HG03432 (cell line): ENCODE results near the gene RBKS.
A peak's percentile ranks its signal among the peaks of the same experiment; 100 is the strongest.
"Not testable (repeated sequence)": the region's sequence is repeated elsewhere in the genome, so short reads cannot be mapped to it uniquely, and the experiment has no call there.

Experiments
- ATAC-seq: cut with Tn5 transposase; IDR thresholded peaks from one replicate; pipeline ENCODE4 v1.9.1; 2021; ENCODE audit warnings: mild to moderate bottlenecking, moderate library complexity; ENCODE audit not compliant: unreplicated experiment

RBKS gene

DNA sequence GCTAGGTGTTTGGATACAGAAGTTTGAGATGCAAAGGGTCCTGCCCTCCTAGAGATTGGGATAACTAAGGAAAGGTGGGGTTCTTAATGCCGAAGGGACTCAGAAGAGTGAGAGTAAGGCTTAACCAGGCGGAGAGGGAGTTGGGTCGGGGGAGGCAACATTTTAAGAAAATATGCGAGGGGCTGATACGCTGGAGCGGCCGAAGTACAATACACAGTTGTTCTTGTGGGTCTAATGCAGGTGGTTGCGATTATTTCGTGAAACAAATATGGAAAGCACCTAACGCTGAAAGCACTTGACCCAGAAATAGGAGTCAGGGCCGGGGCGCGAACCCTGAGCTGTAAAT, 119.0 kb downstream of the RBKS start:
- peak; percentile 28 for ATAC-seq

DNA sequence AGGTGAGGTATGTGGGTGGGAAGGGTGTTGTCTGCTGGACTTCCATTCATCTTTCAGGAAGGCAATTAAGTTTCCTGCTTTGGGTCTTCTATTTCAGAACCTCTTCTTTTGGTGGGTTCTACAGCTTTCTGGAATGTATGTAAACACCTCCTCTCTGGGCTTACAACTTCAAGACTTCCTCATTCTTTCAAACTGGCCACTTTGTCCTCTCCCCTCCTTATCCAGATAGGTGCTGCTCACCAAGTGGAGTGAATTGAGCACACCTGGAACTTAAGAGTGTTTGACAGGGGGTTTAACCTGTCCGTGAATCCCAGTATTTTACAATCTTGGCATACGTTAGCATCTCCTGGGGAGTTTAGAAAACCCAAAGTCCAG, 123.9 kb downstream of the RBKS start:
- ATAC-seq = no peak

DNA sequence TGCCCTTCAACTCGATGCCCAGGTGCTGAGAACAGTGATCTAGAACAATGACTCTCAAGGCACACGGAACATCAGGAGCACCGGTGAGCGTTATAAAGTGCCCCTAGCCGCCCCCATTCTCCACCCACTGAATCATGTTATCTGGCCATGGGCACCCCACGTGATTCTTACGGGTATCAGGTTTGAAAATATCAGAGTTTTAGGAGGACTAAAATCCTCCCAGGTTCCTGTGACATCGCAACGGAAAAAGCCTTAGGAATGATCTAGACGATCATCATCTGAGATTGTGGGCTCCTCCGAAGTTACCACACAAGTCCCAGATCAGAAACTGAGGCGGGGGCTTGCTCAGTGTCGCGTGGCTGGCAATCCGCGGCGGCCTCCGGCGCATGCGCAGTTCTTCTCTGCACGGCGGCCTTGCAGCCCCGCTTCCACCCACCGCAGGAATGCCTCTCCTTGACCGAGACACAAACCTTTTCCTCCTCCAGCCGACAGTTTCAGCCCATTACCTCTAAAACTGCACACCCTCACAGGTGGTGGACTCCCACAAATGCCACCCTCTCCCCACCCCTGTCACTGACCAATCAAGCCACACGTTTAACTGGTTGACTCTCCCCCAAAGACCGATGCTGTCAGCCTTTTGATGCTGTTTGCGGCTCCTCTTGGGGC, 124.4 kb downstream of the RBKS start:
- ATAC-seq = no peak

DNA sequence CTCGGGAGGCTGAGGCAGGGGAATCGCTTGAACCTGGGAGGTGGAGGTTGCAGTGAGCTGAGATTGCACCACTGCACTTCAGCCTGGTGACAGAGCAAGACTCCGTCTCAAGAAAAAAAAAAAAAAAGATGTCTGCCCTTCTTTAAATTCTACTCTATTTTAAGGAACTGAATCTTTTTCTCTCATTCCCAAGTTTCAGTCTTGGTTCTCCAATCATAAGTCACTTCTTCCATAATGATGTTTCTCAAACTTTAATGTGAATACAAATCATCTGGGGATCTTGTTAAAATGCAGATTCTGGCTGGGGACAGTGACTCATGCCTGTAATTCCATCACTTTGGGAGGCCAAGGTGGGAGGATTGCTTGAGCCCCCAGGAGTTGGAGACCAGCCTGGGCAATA, 125.7 kb downstream of the RBKS start:
- not testable (repeated sequence) for ATAC-seq

DNA sequence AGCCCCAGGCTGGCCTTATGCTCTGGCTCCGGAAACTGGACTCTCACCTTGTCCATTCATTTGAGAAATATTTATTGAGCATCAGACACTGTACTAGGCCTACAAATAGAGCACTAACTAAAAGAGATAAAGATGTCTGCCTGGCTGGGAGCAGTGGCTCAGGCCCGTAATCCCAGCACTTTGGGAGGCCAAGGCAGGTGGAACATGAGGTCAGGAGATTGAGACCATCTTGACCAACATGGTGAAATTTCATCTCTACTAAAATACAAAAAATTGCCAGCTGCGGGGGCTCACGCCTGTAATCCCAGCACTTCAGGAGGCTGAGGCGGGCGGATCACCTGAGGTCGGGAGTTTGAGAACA, 126.3 kb downstream of the RBKS start:
- ATAC-seq = no peak

DNA sequence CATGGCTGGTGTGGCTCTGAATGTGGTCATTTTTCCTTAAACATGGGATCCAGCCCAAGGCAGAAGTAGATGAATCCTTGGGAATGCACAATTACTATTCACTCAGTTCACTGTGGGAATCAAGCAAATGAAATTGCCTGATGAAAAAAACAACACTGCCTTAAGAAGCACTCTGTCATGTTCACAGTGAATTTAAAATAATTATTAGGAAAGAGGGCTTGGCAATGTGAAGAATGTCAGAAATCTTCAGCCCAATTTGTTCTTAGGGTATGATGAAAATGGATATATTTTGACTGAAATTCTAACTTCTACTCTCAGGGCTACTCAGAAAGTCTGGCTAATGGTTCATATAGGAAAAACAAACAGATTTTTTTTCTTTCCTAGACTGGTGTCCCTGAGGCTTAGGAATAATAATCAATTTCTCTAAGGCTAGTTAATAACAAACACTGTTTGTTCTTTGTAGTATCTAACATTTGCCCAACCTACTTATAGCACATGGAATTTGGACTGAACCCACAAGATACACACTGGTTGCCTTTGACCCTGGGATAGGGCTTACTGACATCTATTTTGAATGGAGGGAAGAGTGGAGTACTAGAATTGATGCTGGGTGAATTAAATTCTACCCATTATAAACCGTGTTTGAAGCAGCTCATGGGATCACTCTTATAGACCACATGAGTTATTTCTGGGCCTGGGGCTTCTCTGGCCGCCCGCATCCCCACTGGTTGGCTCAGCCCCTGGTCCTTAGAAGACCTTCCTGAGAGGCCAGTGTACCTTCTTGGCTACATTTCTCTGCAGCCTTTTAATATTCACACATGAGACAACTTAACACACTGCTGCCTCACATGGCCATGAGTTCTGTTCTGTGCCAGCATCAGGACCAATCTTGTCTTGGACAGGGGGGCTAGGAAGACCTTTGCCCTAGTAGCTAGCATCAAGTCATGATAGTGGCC, 127.0 kb downstream of the RBKS start:
- ATAC-seq = no peak

DNA sequence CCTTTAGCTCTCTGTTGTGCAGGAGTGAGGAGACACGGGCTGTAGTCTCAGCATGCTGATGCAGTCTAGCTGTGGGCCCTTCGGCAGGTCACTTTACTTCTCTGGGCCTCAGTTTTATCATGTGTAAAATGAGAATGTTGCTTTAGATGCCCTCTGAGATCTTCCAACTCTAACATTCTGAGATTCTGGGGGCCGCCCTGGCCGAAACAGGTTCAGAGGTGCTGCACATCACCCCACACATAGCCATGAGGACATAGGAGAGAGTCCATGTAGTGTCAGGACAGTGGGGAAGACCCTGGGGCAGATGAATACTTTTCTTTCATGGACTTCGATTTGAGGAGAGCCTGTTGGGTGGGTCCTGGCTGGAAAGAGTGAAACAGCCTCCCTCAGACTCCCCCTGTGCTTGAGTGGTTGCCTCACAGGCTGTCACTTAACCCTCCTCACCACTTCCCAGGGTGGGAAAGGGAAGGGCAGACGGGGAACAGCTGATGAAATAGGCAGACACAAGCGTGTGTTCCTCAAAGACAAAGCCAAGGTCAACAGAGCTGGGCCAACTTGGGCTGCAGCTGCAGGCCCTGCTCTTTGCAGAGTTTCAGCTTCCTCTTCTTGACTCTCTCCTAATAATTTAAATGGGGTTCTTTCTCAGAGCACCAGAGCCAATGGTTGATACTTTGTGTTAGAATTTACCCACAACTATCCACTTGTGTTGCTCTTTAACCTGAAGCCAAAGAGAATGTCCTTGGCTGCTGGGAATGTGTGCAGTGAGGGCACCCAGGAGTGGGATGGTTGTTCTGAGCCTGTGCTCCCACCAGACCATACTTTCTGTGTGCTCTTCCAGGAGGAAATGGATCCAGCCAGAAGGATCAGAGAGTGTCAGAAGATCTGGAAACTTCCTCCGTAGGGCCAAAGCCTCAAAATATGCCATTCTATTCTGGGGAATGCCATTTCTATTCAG, 133.4 kb downstream of the RBKS start:
- ATAC-seq = no peak

DNA sequence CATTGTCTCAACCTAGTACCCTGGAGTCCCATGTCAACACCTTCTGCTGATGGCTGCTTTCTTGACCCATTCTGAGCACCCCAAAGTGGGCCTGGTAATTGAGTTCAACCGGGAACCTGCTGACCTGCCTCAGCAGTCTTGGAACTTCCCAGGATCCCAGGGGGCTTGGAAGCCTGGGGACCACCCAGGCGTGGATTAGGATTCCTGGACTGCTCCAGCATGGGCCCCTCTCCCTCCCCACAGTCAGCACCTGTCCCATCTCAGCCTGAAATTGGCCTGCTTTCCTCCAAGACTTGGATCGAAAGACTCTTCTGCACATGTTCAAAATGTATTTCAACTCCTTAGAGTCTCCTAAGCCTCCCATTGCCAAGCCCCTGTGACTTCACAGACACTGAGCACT, 134.1 kb downstream of the RBKS start:
- ATAC-seq = no peak

DNA sequence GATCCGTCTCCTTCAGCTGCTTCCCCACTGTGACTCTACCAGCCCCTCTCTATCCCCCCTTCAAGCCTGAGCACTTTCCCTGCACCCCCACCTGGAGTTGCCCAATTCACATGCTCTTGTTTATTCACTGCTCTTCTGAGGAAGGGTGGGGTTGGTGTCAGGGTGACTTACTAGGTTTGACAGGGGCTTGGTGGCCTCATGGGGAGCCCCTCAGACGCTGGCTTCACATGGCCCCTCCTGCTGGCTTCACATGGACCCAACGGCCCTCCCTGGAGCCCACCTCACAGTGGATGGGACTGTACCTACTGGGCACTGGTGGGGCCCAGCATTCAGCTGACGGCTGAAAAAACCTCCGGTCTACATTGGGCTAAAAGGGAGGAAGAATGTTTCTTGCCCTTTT, 135.4 kb downstream of the RBKS start:
- no peak for ATAC-seq

DNA sequence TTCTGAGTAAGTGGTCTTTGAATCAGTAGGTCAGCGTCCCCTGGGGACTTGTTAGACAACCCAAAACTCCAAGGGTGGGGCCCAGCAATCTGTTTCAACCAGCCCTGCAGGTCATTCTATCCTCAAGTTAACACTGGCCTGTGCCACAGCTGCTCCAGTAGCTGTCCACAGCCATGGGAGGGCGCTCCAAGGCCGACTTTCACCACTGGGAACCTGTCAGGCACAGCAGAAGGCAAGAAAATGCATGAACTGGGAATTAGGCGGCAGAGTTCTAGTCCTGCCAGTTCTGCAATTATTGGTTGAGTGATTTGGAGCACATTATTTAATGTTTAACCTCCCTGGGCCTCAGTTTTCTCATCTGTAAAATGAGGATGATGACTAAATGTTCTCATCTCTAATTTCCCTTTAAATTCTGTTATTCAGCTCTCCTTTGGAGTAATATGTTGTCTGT, 136.0 kb downstream of the RBKS start:
- no peak for ATAC-seq

DNA sequence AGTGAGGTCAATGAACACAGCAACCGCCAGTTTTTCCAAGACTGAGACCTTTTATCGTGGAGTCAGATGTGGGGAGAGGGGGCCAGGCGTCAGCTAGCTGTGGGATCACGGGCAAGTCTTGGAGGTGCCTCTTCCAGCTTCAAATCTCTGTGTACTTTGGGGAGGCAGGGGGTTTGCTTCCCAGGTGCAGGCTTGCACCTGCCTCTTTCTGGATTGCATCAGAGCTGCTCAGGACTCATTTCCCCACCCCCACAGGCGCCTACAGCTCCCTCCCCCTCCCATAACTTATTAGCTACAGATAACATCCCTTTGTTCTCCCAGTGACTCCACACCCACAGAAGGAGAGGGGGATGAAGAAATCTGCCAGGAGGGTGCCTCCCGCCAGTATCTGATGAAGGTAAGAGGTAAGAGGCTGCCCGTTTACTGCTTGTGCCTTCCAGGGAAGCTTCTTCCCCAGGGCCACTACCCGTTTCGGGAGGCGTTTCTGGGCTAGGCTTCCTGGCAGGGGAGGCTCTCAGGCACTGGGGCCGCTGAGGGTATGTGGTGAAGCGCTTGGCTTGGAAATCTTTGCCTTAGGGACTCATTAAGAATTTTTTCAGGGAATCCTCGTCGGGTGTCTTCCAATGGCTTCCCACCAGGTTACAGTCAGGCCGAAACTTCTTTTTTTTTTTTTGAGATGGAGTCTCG, 137.5 kb downstream of the RBKS start:
- no peak for ATAC-seq

DNA sequence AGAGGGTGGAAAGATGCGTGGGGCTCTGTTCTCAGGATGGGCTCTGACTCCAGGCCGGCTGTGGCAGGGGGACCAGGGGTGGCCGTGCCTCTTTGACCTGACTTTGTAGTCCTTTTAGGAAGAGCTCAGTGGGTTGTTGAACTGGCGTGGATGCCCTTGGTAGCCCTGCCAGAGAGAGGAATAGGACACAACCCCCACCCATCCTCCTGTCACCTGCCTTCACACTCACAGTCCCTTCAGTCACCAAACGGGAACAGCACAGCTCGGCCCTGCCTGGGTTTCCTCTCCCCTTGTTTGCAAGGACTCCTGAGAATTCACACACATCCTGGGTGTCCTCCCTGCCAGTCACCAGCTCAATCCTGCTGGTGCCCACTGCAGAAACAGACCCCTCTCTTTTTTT, 138.8 kb downstream of the RBKS start:
- ATAC-seq = no peak

DNA sequence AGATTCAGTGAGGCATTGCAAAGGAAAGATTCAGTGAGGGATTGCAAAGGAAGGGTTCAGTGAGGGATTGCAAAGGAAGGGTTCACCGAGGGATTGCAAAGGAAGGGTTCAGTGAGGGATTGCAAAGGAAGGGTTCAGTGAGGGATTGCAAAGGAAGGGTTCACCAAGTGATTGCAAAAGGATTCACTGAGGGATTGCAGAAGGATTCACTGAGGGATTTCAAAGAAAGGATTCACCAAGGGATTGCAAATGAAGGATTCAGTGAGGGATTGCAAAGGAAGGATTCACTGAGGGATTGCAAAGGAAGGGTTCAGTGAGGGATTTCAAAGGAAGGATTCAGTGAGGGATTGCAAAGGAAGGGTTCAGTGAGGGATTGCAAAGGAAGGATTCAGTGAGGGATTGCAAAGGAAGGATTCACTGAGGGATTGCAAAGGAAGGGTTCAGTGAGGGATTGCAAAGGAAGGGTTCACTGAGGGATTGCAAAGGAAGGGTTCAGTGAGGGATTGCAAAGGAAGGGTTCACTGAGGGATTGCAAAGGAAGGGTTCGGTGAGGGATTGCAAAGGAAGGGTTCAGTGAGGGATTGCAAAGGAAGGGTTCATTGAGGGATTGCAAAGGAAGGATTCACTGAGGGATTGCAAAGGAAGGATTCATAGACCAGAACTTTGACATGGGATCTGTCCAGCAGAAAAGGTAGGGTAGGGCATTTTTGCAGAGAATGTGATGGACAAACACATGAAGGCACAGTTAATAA, 141.2 kb downstream of the RBKS start:
- ATAC-seq = not testable (repeated sequence)

DNA sequence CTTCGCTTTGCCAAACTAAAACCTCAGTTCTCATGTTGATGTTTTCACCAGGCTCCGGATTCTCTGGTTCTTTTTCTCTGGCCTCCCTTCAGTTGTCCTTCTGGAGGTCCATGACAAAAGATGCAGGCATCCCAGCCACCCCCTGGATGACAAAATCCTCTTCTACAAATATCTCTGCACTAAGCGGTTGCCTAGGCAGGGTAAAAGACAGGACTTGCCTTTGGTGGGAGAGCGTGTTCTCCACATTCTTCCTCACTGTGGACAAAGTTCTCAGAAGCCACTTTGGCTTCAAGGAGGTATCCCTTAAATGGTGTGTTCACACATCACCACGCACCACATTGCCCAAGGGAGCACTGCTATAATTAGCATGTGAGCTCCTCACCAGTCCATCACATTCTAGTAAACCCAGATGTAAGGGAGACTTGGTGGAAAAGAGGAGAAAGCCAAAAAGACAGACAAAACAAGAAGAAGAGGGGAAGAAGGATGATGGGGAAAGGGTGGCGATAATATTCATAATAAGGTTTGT, 142.3 kb downstream of the RBKS start:
- ATAC-seq = no peak

DNA sequence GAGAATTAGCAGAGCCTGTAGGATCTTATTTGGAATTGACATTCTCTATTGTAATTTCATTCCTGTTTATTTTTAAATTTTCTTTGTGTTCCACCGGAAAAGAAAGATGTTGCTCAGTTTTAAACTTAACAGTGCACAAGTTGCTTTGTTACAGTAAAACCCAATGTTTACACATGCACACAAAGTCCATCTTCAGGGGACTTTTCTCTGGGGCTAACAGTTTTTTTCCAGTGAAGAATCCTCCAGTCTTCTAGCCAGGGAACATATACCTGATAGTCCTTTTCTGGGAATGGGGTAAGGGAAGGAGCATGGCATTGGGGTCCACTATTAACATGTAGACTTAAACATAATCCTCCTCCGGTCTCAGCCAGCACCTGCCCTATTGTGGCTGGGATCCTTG, 143.9 kb downstream of the RBKS start:
- no peak for ATAC-seq

DNA sequence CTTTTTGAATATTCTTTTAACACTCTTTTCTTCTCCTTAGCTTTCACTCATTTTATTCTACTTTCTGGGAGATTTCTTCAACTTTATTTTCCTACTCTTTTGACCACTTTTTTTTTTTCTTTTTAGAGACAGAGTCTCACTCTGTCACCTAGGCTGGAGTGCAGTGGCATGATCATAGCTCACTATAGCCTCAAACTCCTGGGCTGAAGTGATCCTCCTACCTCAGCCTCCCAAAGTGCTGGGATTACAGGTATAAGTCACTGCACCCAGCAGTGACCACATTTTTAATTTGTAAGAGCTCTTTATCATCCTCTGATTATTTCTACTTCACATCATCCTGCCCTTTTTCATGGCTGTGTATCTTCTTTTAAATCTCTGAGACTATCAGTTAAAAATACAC, 144.7 kb downstream of the RBKS start:
- not testable (repeated sequence) for ATAC-seq

DNA sequence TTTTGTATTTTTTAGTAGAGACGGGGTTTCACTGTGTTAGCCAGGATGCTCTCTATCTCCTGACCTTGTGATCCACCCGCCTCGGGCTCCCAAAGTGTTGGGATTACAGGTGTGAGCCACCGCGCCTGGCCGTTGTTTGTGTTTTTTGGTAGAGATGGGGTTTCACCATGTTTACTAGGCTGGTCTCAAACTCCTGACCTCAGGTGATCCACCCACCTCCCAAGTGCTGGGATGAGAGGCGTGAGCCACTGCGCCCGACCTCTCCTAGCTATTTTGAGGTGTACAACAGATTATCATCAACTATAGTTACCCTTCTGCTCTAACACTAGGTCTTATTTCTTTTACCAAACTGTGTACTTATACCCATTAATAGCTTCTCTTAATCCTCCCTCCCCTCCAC, 147.6 kb downstream of the RBKS start:
- ATAC-seq = no peak

DNA sequence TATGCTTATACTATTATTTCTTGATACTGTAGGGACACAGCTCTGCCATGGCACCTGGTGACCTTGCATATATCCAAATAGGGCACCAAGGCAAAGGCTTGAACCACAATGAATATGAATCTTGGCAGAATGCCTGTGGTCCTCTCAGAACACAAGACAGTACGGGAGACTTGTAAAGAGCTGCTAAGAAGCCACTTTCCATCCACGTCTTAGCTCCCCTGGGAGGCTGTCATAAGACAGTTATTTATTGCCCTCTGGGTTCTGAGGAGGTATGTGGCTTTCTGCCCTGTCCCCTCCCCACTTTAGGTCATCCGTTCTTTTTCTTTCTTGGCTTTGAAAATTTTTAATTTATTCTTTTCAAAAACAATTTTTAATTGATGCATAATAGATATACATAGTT, 148.5 kb downstream of the RBKS start:
- no peak for ATAC-seq

DNA sequence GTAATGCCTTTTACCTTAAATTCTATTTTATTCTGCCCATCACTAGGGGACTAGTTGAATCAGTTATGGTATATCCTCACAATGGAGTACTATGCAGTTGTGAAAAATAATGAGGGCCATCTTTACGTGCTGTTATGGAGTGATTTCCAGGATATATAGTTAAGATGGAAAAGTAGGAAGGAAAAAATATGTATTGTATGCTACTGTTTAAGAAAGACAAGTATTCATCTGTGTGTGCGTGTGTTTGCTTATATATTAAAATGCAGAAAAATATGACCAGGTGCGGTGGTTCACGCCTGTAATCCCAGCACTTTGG, 151.2 kb downstream of the RBKS start:
- ATAC-seq = no peak
